NCI-H2107 (cell line): Measurements from ENCODE around the gene SPDEF.

Source experiments
- DNase-seq: peaks from one replicate; lab custom pipeline; 2025; lab: John Stamatoyannopoulos, UW

Gene SPDEF

GRCh38 chr6:34563513-34563870 is 7.4 kb upstream of the SPDEF start:
- no peak for DNase-seq

GRCh38 chr6:34562861-34563512 is 6.9 kb upstream of the SPDEF start:
- no peak for DNase-seq

- no peak for DNase-seq
Measured at GRCh38 chr6:34562350-34562749, 6.2 kb upstream of the SPDEF start.

GRCh38 chr6:34561227-34561530 is 5.0 kb upstream of the SPDEF start:
- no peak for DNase-seq

- no peak for DNase-seq
Measured at GRCh38 chr6:34560366-34561226, 4.5 kb upstream of the SPDEF start.

GRCh38 chr6:34559651-34560365 is 3.7 kb upstream of the SPDEF start:
- DNase-seq, result no peak

GRCh38 chr6:34558172-34558714 is 2.1 kb upstream of the SPDEF start:
- DNase-seq, result no peak

- no peak for DNase-seq
Measured at GRCh38 chr6:34557228-34557627, 1.1 kb upstream of the SPDEF start.

GRCh38 chr6:34556493-34556892 is 364 bp upstream of the SPDEF start:
- no peak for DNase-seq

GRCh38 chr6:34555328-34555727 is 801 bp downstream of the SPDEF start:
- no peak for DNase-seq

GRCh38 chr6:34555007-34555322 is 1.2 kb downstream of the SPDEF start:
- DNase-seq, result no peak

- no peak for DNase-seq
Measured at GRCh38 chr6:34554291-34555006, 1.7 kb downstream of the SPDEF start.

- DNase-seq, result no peak
Measured at GRCh38 chr6:34553750-34554149, 2.4 kb downstream of the SPDEF start.

GRCh38 chr6:34553146-34553545 is 3.0 kb downstream of the SPDEF start:
- no peak for DNase-seq

- DNase-seq, result no peak
Measured at GRCh38 chr6:34552620-34553019, 3.5 kb downstream of the SPDEF start.

GRCh38 chr6:34551720-34552119 is 4.4 kb downstream of the SPDEF start:
- no peak for DNase-seq

- DNase-seq, result no peak
Measured at GRCh38 chr6:34549804-34550202, 6.3 kb downstream of the SPDEF start.

GRCh38 chr6:34549026-34549803 is 6.9 kb downstream of the SPDEF start:
- no peak for DNase-seq

- no peak for DNase-seq
Measured at GRCh38 chr6:34547701-34548644, 8.2 kb downstream of the SPDEF start.

GRCh38 chr6:34546551-34547321 is 9.4 kb downstream of the SPDEF start:
- no peak for DNase-seq
